H9 (cell line): Measurements from ENCODE around the gene FALEC. TPM values are rescaled to one million over a fixed set of nuclear protein-coding genes. Genes with fewer than 3 reads are reported as not detected.

Experiments used
- DNase-seq: peaks from one replicate; pipeline ENCODE4 v3.0.0-alpha.2; 2017
- H2AFZ ChIP-seq: one replicate; pipeline ENCODE4 v1.6.1; 2013; ENCODE audit warnings: mild to moderate bottlenecking, low read length, control low read depth, moderate library complexity
- H2AK5ac ChIP-seq: 2 replicates; pipeline ENCODE4 v1.6.1; 2013; ENCODE audit warnings: low read length, control low read depth, mixed read lengths; ENCODE audit not compliant: insufficient read length
- H2BK120ac ChIP-seq: one replicate; pipeline ENCODE4 v1.6.1; 2013; ENCODE audit warnings: low read depth, mild to moderate bottlenecking, low read length, control low read depth, inconsistent platforms; ENCODE audit not compliant: poor library complexity, severe bottlenecking
- H2BK12ac ChIP-seq: 2 replicates; pipeline ENCODE4 v1.6.1; 2013; ENCODE audit warnings: low read length, control low read depth, mixed read lengths, low read depth; ENCODE audit not compliant: insufficient read length
- H2BK15ac ChIP-seq: 2 replicates; pipeline ENCODE4 v1.6.1; 2013; ENCODE audit warnings: low read depth, low read length, control low read depth
- H2BK20ac ChIP-seq: one replicate; pipeline ENCODE4 v1.6.1; 2013; ENCODE audit warnings: low read depth, mild to moderate bottlenecking, low read length, control low read depth, inconsistent platforms; ENCODE audit not compliant: poor library complexity, severe bottlenecking
- H2BK5ac ChIP-seq: 2 replicates; pipeline ENCODE4 v1.6.1; 2013; ENCODE audit warnings: low read length, control low read depth, mixed read lengths; ENCODE audit not compliant: insufficient read length
- H3K14ac ChIP-seq: 2 replicates; pipeline ENCODE4 v1.6.1; 2013; ENCODE audit warnings: low read length, control low read depth; ENCODE audit not compliant: insufficient read depth
- H3K18ac ChIP-seq: 2 replicates; pipeline ENCODE4 v1.6.1; 2013; ENCODE audit warnings: low read depth, mild to moderate bottlenecking, mixed read lengths, low read length, control low read depth; ENCODE audit not compliant: insufficient read length
- H3K23ac ChIP-seq: 2 replicates; pipeline ENCODE4 v1.6.1; 2013; ENCODE audit warnings: low read length, control low read depth, mixed read lengths, low read depth; ENCODE audit not compliant: insufficient read length
- H3K23me2 ChIP-seq: 2 replicates; pipeline ENCODE4 v1.6.1; 2013; ENCODE audit warnings: low read depth, mild to moderate bottlenecking, mixed read lengths, low read length, control low read depth; ENCODE audit not compliant: insufficient read length, poor library complexity, severe bottlenecking
- H3K27ac ChIP-seq: 2 replicates; pipeline ENCODE4 v1.5.1; 2013; ENCODE audit warnings: low read length, control low read depth, mixed read lengths, low read depth; ENCODE audit not compliant: insufficient read length
- H3K27me3 ChIP-seq: 2 replicates; pipeline ENCODE4 v1.6.1; 2013; ENCODE audit warnings: low read length, control low read depth, inconsistent platforms; ENCODE audit not compliant: insufficient read depth
- H3K4ac ChIP-seq: 2 replicates; pipeline ENCODE4 v1.6.1; 2013; ENCODE audit warnings: low read depth, mild to moderate bottlenecking, control low read depth, inconsistent platforms, low read length, moderate library complexity
- H3K4me1 ChIP-seq: 2 replicates; pipeline ENCODE4 v1.6.1; 2013; ENCODE audit warnings: low read length, control low read depth, inconsistent platforms; ENCODE audit not compliant: insufficient read depth
- H3K4me2 ChIP-seq: 2 replicates; pipeline ENCODE4 v1.6.1; 2013; ENCODE audit warnings: low read length, control low read depth, mixed read lengths; ENCODE audit not compliant: insufficient read length, insufficient read depth
- H3K56ac ChIP-seq: 2 replicates; pipeline ENCODE4 v1.6.1; 2013; ENCODE audit warnings: low read depth, mild to moderate bottlenecking, mixed read lengths, low read length, control low read depth; ENCODE audit not compliant: insufficient read length
- H3K79me1 ChIP-seq: 2 replicates; pipeline ENCODE4 v1.6.1; 2013; ENCODE audit warnings: low read depth, mild to moderate bottlenecking, moderate library complexity, low read length, control low read depth, inconsistent platforms; ENCODE audit not compliant: insufficient read depth, poor library complexity, severe bottlenecking
- H3K79me2 ChIP-seq: 2 replicates; pipeline ENCODE4 v1.6.1; 2013; ENCODE audit warnings: low read length, control low read depth, inconsistent platforms; ENCODE audit not compliant: insufficient read depth
- H3K9ac ChIP-seq: 2 replicates; pipeline ENCODE4 v1.6.1; 2013; ENCODE audit warnings: low read length, control low read depth, mixed read lengths; ENCODE audit not compliant: insufficient read length; ENCODE audit errors: extremely low read depth
- H3K9me3 ChIP-seq: one replicate; pipeline ENCODE4 v1.6.1; 2013; ENCODE audit warnings: low read depth, low read length, inconsistent platforms; ENCODE audit not compliant: control insufficient read depth
- H3T11ph ChIP-seq: one replicate; pipeline ENCODE4 v1.6.1; 2013; ENCODE audit warnings: mild to moderate bottlenecking, low read length, control low read depth, inconsistent platforms
- H4K20me1 ChIP-seq: one replicate; pipeline ENCODE4 v1.6.1; 2013; ENCODE audit not compliant: control insufficient read depth, insufficient read length, insufficient read depth
- H4K5ac ChIP-seq: 2 replicates; pipeline ENCODE4 v1.6.1; 2013; ENCODE audit warnings: low read depth, mild to moderate bottlenecking, mixed read lengths, low read length, control low read depth; ENCODE audit not compliant: insufficient read length
- H4K8ac ChIP-seq: replicated peaks from 2 replicates; pipeline ENCODE4 v1.6.1; 2013; ENCODE audit warnings: low read length, control low read depth, mixed read lengths, low read depth; ENCODE audit not compliant: insufficient read length
- H4K91ac ChIP-seq: 2 replicates; pipeline ENCODE4 v1.6.1; 2013; ENCODE audit warnings: low read depth, mild to moderate bottlenecking, moderate library complexity, mixed read lengths, low read length, control low read depth; ENCODE audit not compliant: insufficient read length
- H3K27ac Mint-ChIP-seq, 3 experiments: 2 replicates in 2 of 3; 3 replicates in 1 of 3; pipeline ENCODE4 v1.8.0; 2020 to 2021; ENCODE audit warnings: mixed read lengths in 3 of 3, mild to moderate bottlenecking in 1 of 3, moderate library complexity in 1 of 3
- H3K27me3 Mint-ChIP-seq: 2 replicates; pipeline ENCODE4 v1.8.0; 2021; ENCODE audit warnings: low read depth, mild to moderate bottlenecking, moderate library complexity, mixed read lengths
- H3K36me3 Mint-ChIP-seq, 3 experiments: 2 replicates in 2 of 3; 3 replicates in 1 of 3; pipeline ENCODE4 v1.8.0; 2020 to 2021; ENCODE audit warnings: low read depth in 3 of 3, mixed read lengths in 3 of 3; ENCODE audit not compliant: insufficient read depth in 1 of 3
- H3K4me1 Mint-ChIP-seq, 2 experiments: 2 replicates each; pipeline ENCODE4 v1.8.0; 2020; ENCODE audit warnings: mixed read lengths in 2 of 2
- H3K4me3 Mint-ChIP-seq, 2 experiments: 2 replicates in 1 of 2; 3 replicates in 1 of 2; pipeline ENCODE4 v1.8.0; 2020 to 2021; ENCODE audit warnings: mild to moderate bottlenecking in 2 of 2, mixed read lengths in 2 of 2, moderate library complexity in 1 of 2
- H3K9me3 Mint-ChIP-seq, 2 experiments: 2 replicates in 1 of 2; 3 replicates in 1 of 2; pipeline ENCODE4 v1.8.0; 2020; ENCODE audit warnings: mild to moderate bottlenecking in 2 of 2, mixed read lengths in 2 of 2, moderate library complexity in 1 of 2
- WGBS: extraction: QIAGEN DNeasy Blood & Tissue Kit; methylation state at CpG from one replicate; pipeline ENCODE4 v1.1.7; 2013; ENCODE audit warnings: missing lambda C conversion rate, low lambda C conversion rate, mixed read lengths; ENCODE audit not compliant: insufficient read length; ENCODE audit errors: extremely low coverage; 5-methylcytosine and 5-hydroxymethylcytosine counted together
- total RNA-seq: library from RNA; stranded (reverse); gene quantifications from 2 replicates; pipeline ENCODE4 v1.2.1, GENCODE V29; 2021
- TF ChIP-seq, protein P1 (sequence below): fragments of 200-600 bp; sonication (generic); conservative IDR thresholded peaks from 3 replicates; pipeline ENCODE4 v1.8.0; 2021; ENCODE audit warnings: antibody characterized with exemption, mild to moderate bottlenecking

The FALEC gene
- total RNA-seq, 1 experiment from 2014 or later: not detected

DNA sequence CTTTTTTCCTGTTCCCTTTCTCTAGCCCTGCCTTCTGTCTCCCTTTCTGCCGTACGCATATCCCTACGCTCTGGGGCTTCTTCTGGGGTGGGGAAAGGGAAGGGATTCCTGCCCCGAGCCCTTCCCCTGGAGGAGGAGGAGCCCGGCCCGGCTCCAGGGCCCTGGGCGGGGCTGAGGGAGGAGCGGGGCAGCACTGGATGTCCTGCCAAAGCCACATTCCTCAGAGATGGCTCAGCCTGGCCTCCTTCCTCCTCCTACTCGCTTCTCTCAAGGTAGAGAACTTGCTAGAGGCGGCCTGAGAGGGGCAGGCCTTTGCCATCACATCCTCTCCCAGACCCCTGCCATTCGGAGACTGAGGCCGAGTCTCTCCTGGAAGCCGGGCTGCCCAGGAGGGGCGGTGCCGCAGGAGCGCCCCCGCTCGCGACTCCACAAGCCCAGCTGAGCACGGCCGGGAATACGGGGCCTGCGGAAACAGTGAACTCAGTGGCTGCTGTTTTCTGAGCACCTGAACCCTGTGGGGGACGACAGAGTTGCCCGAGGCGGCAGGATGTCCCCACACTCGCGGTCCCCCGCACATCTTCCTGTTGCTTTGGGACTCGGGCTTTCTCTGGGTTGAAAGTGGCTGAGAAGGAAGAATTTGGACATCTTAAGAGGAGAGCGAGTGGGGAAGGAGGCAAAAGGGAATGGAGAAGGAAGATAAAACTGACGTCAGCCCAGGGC is 45.9 kb downstream of the FALEC start:
- no peaks in the 10 kb centered on the region for H3K27me3 Mint-ChIP-seq
- Histone ChIP-seq H2BK15ac (peak overlapping the region; percentile 17; the same call in 1 of the 2 replicates), H2AFZ (no peak overlapping the region)

More for the DNA sequence above, 45.9 kb downstream of the FALEC start:
- peak overlapping the region; percentile 93 for H3K9ac ChIP-seq
- Mint-ChIP-seq H3K9me3 (no peaks in the 10 kb centered on the region; a peak in 1 of 5 replicates), H3K4me1 (peaks cover 41 to 48% of the 10 kb centered on the region in 2 experiments), H3K27ac (peak overlapping the region; percentile 99 to 100 (median 99)), H3K36me3 (no peaks in the 10 kb centered on the region; a peak in 1 of 7 replicates), H3K4me3 (peak overlapping the region; percentile 72 to 90)
- peak overlapping the region; percentile 97 for H3K27ac ChIP-seq
- H3K9me3 ChIP-seq: no peaks in the 10 kb centered on the region
- peak overlapping the region; percentile 95 for H3K14ac ChIP-seq
- peak overlapping the region; percentile 37 for H3K56ac ChIP-seq
- no peak overlapping the region for H4K8ac ChIP-seq
- H3K27me3 ChIP-seq: no peaks in the 10 kb centered on the region
- peaks cover 11% of the 10 kb centered on the region for H3K23me2 ChIP-seq
- H3K4me1 ChIP-seq: peaks cover 7% of the 10 kb centered on the region; the same call in 1 of the 2 replicates
- no peak overlapping the region for H3K23ac ChIP-seq
- H3K4me2 ChIP-seq: peak overlapping the region; percentile 94
- H2BK5ac ChIP-seq: peak overlapping the region; percentile 95
- H4K91ac ChIP-seq: peak overlapping the region; percentile 94
- no peak overlapping the region for H2BK20ac ChIP-seq
- no peaks in the 10 kb centered on the region for H4K20me1 ChIP-seq
- H3K79me2 ChIP-seq: peaks cover under 1% of the 10 kb centered on the region; the same call in 1 of the 2 replicates
- WGBS: no CpG with 5 or more reads among the region's 32 CpGs
- H3K4ac ChIP-seq: peak overlapping the region; percentile 89
- peak overlapping the region; percentile 44 for H4K5ac ChIP-seq
- H3T11ph ChIP-seq: peak overlapping the region; percentile 89
- TF ChIP-seq, protein P1, sequence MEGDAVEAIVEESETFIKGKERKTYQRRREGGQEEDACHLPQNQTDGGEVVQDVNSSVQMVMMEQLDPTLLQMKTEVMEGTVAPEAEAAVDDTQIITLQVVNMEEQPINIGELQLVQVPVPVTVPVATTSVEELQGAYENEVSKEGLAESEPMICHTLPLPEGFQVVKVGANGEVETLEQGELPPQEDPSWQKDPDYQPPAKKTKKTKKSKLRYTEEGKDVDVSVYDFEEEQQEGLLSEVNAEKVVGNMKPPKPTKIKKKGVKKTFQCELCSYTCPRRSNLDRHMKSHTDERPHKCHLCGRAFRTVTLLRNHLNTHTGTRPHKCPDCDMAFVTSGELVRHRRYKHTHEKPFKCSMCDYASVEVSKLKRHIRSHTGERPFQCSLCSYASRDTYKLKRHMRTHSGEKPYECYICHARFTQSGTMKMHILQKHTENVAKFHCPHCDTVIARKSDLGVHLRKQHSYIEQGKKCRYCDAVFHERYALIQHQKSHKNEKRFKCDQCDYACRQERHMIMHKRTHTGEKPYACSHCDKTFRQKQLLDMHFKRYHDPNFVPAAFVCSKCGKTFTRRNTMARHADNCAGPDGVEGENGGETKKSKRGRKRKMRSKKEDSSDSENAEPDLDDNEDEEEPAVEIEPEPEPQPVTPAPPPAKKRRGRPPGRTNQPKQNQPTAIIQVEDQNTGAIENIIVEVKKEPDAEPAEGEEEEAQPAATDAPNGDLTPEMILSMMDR: no peak; the same call in 2 of the 3 replicates
- peak overlapping the region; percentile 90 for H3K18ac ChIP-seq
- H2BK12ac ChIP-seq: peak overlapping the region; percentile 95
- peak overlapping the region; percentile 65 for H2BK120ac ChIP-seq
- peak; percentile 97 for DNase-seq
- H2AK5ac ChIP-seq: peak overlapping the region; percentile 35
- peaks cover under 1% of the 10 kb centered on the region for H3K79me1 ChIP-seq
